GM23338 (cell line): ENCODE data around the gene WWOX. TPM values are rescaled to one million over a fixed set of nuclear protein-coding genes. Genes with fewer than 3 reads are reported as not detected.
A peak's percentile ranks its signal among the peaks of the same experiment; 100 is the strongest.

Experiments
- ATAC-seq: fragments of 200-7000 bp; cut with Tn5 transposase; 3 replicates; pipeline ENCODE4 v1.9.1; 2020
- DNase-seq: peaks from one replicate; pipeline ENCODE4 v3.0.0-alpha.2; 2015; ENCODE audit warnings: low spot score
- H2AFZ ChIP-seq: fragments of 200-600 bp; sonication (generic); 2 replicates; pipeline ENCODE4 v1.8.0; 2016; ENCODE audit warnings: antibody characterized with exemption, mild to moderate bottlenecking, moderate library complexity
- H3F3A ChIP-seq: fragments of 200-600 bp; sonication (generic); replicated peaks from 2 replicates; pipeline ENCODE4 v1.8.0; 2017; ENCODE audit warnings: antibody characterized with exemption, mixed run types, low read depth
- H3K27ac ChIP-seq: fragments of 200-600 bp; sonication (generic); 2 replicates; pipeline ENCODE4 v1.6.1; 2016; ENCODE audit warnings: low read depth
- H3K27me3 ChIP-seq: fragments of 200-600 bp; sonication (generic); 2 replicates; pipeline ENCODE4 v1.8.0; 2016; ENCODE audit warnings: mild to moderate bottlenecking, mixed run types, moderate library complexity; ENCODE audit not compliant: insufficient read depth
- H3K36me3 ChIP-seq: fragments of 200-600 bp; sonication (generic); 2 replicates; pipeline ENCODE4 v1.8.0; 2016; ENCODE audit warnings: mild to moderate bottlenecking; ENCODE audit not compliant: insufficient read depth
- H3K4me1 ChIP-seq: fragments of 200-600 bp; sonication (generic); 2 replicates; pipeline ENCODE4 v1.8.0; 2016; ENCODE audit warnings: mild to moderate bottlenecking, moderate library complexity; ENCODE audit not compliant: insufficient read depth
- H3K4me2 ChIP-seq: fragments of 200-600 bp; sonication (generic); 2 replicates; pipeline ENCODE4 v1.7.1; 2017; ENCODE audit warnings: mixed run types
- H3K4me3 ChIP-seq: fragments of 200-600 bp; sonication (generic); 2 replicates; pipeline ENCODE4 v1.6.1; 2016; ENCODE audit warnings: mixed run types
- H3K79me2 ChIP-seq: fragments of 200-600 bp; sonication (generic); replicated peaks from 2 replicates; pipeline ENCODE4 v1.8.0; 2017; ENCODE audit warnings: mild to moderate bottlenecking; ENCODE audit not compliant: insufficient read depth
- H3K9me2 ChIP-seq: fragments of 200-600 bp; sonication (generic); 2 replicates; pipeline ENCODE4 v1.8.0; 2017; ENCODE audit not compliant: insufficient read depth
- H4K20me1 ChIP-seq: fragments of 200-600 bp; sonication (generic); replicated peaks from 2 replicates; pipeline ENCODE4 v1.8.0; 2017; ENCODE audit warnings: mild to moderate bottlenecking; ENCODE audit not compliant: insufficient read depth
- H3K27ac Mint-ChIP-seq: 2 replicates; pipeline ENCODE4 v1.8.0; 2020; ENCODE audit warnings: inconsistent platforms, mild to moderate bottlenecking, moderate library complexity, mixed read lengths
- H3K27me3 Mint-ChIP-seq: 3 replicates; pipeline ENCODE4 v1.8.0; 2022; ENCODE audit warnings: low read depth, mild to moderate bottlenecking, moderate library complexity, mixed read lengths, inconsistent platforms; ENCODE audit not compliant: insufficient read depth, poor library complexity
- H3K36me3 Mint-ChIP-seq: 3 replicates; pipeline ENCODE4 v1.8.0; 2021; ENCODE audit warnings: low read depth, mild to moderate bottlenecking, inconsistent platforms, moderate library complexity, mixed read lengths
- H3K4me1 Mint-ChIP-seq: 3 replicates; pipeline ENCODE4 v1.8.0; 2020; ENCODE audit warnings: mild to moderate bottlenecking, inconsistent platforms, mixed read lengths
- H3K4me3 Mint-ChIP-seq: 3 replicates; pipeline ENCODE4 v1.8.0; 2021; ENCODE audit warnings: moderate library complexity, mild to moderate bottlenecking, inconsistent platforms, mixed read lengths
- H3K9me3 Mint-ChIP-seq: 3 replicates; pipeline ENCODE4 v1.8.0; 2020; ENCODE audit warnings: moderate library complexity, mild to moderate bottlenecking, inconsistent platforms, mixed read lengths
- CREB1 ChIP-seq: fragments of 250-450 bp; sonication (Bioruptor Pico); IDR thresholded peaks from 2 replicates; pipeline ENCODE4 v1.5.0; 2020; ENCODE audit warnings: low read depth, mild to moderate bottlenecking, moderate library complexity
- CTCF ChIP-seq, 2 experiments: fragments of 200-600 bp in 1 of 2; sonication (generic) in 1 of 2; conservative IDR thresholded peaks; 2 replicates each; pipeline versions ENCODE4 v1.5.1 to v1.6.1; 2016 to 2017; ENCODE audit warnings: antibody characterized with exemption in 2 of 2, low read depth in 2 of 2, mild to moderate bottlenecking in 2 of 2, moderate library complexity in 1 of 2
- ETS1 ChIP-seq: IDR thresholded peaks from 2 replicates; pipeline ENCODE4 v1.6.1; 2016; ENCODE audit warnings: antibody characterized with exemption
- EZH2 ChIP-seq: fragments of 200-600 bp; sonication (generic); IDR thresholded peaks from one replicate; pipeline ENCODE4 v1.8.0; 2017; ENCODE audit warnings: antibody characterized with exemption, mild to moderate bottlenecking, low read depth; ENCODE audit not compliant: unreplicated experiment
- EZH2phosphoT487 ChIP-seq: fragments of 200-600 bp; sonication (generic); IDR thresholded peaks from one replicate; pipeline ENCODE4 v1.8.1; 2018; ENCODE audit warnings: antibody characterized with exemption; ENCODE audit not compliant: unreplicated experiment
- JUNB ChIP-seq: IDR thresholded peaks from one replicate; pipeline ENCODE4 v1.6.1; 2016; ENCODE audit warnings: antibody characterized with exemption; ENCODE audit not compliant: unreplicated experiment
- NANOG ChIP-seq: IDR thresholded peaks from 2 replicates; pipeline ENCODE4 v1.6.1; 2016; ENCODE audit warnings: antibody characterized with exemption, borderline replicate concordance
- POLR2AphosphoS5 ChIP-seq: IDR thresholded peaks from 2 replicates; pipeline ENCODE4 v1.6.1; 2016; ENCODE audit warnings: antibody characterized with exemption, low read depth
- REST ChIP-seq: IDR thresholded peaks from one replicate; pipeline ENCODE4 v1.6.1; 2018; ENCODE audit warnings: antibody characterized with exemption; ENCODE audit not compliant: unreplicated experiment
- STAT1 ChIP-seq: IDR thresholded peaks from one replicate; pipeline ENCODE4 v1.6.1; 2016; ENCODE audit warnings: antibody characterized with exemption; ENCODE audit not compliant: unreplicated experiment
- ZNF114 ChIP-seq: fragments of 250-450 bp; sonication (Bioruptor Pico); IDR thresholded peaks from 2 replicates; pipeline ENCODE4 v1.5.0; 2020; ENCODE audit warnings: mild to moderate bottlenecking, moderate library complexity
- ZNF331 ChIP-seq: fragments of 250-450 bp; sonication (Bioruptor Pico); IDR thresholded peaks from 2 replicates; pipeline ENCODE4 v1.5.0; 2020; ENCODE audit warnings: low read depth, mild to moderate bottlenecking, moderate library complexity
- ZNF462 ChIP-seq: fragments of 250-450 bp; sonication (Bioruptor Pico); IDR thresholded peaks from 2 replicates; pipeline ENCODE4 v1.5.0; 2020; ENCODE audit warnings: mild to moderate bottlenecking, moderate library complexity
- polyA plus RNA-seq: library from polyadenylated mRNA; unstranded; fragments of >200 nt; fragmentation: Nextera tagmentation; extraction: Ambion mirVana; gene quantifications from 2 replicates; pipeline ENCODE4 v1.2.1, GENCODE V29; 2016
- total RNA-seq: library from RNA; depleted of rRNA; stranded (reverse); fragments of >200 nt; shearing (Covaris generic); gene quantifications from 2 replicates; pipeline ENCODE4 v1.2.3, GENCODE V29; 2014

The WWOX gene
- total and polyA plus RNA-seq, 2 experiments from 2014 or later, result 10.0 to 19.3 TPM

- no peak overlapping the region for H3K4me3 ChIP-seq
- no peak overlapping the region for H3K27ac ChIP-seq
- no peaks in the 10 kb centered on the region for H3K9me3 Mint-ChIP-seq
- H3K4me1 Mint-ChIP-seq, result no peaks in the 10 kb centered on the region; the same call in 1 of the 3 replicates
- H3F3A ChIP-seq, result no peaks in the 10 kb centered on the region
- no peaks in the 10 kb centered on the region for H3K36me3 ChIP-seq
- no peaks in the 10 kb centered on the region; the same call in 1 of the 2 replicates for H4K20me1 ChIP-seq
- H3K4me1 ChIP-seq, result no peaks in the 10 kb centered on the region
- peak overlapping the region; percentile 8; the same call in 1 of the 2 replicates for H3K27ac Mint-ChIP-seq
- H3K27me3 ChIP-seq, result no peaks in the 10 kb centered on the region
- TF ChIP-seq ZNF331, result no peak
- TF ChIP-seq JUNB, result no peak
- TF ChIP-seq ZNF114, result no peak
- TF ChIP-seq ZNF462 (CRISPR knock-in tag), result no peak
- TF ChIP-seq REST, result no peak
- no peak for TF ChIP-seq EZH2
- no peak for TF ChIP-seq POLR2AphosphoS5
- no peak for TF ChIP-seq STAT1
- TF ChIP-seq ETS1, result no peak
- no peak for TF ChIP-seq CREB1 (CRISPR knock-in tag)
- TF ChIP-seq NANOG, result no peak
- TF ChIP-seq CTCF (conservative IDR thresholded peaks at IDR 0.05; ENCODE audit: low read depth in 2 of 2), result no peak
- no peak for TF ChIP-seq EZH2phosphoT487
- DNase-seq (no peak), ATAC-seq (no peak)
- H3K4me3 Mint-ChIP-seq, result no peak overlapping the region
- no peaks in the 10 kb centered on the region for H3K36me3 Mint-ChIP-seq
- no peak overlapping the region for H2AFZ ChIP-seq
- H3K9me2 ChIP-seq, result no peaks in the 10 kb centered on the region
- H3K27me3 Mint-ChIP-seq, result peaks cover 3% of the 10 kb centered on the region
- no peak overlapping the region for H3K4me2 ChIP-seq
- H3K79me2 ChIP-seq, result no peaks in the 10 kb centered on the region
Observed at GRCh38 chr16:78742501-78743283, 643.2 kb downstream of the WWOX start.
